ACC112 (cell line): ENCODE data around the gene ZNF829.
A peak's percentile ranks its signal among the peaks of the same experiment; 100 is the strongest.

Experiments
- H2AFZ ChIP-seq: fragments of 200-600 bp; sonication (generic); one replicate; pipeline ENCODE4 v1.6.0; 2017; ENCODE audit warnings: antibody characterized with exemption, low read length; ENCODE audit not compliant: unreplicated experiment
- H3K27ac ChIP-seq: fragments of 200-600 bp; sonication (generic); 2 replicates; pipeline ENCODE4 v1.5.1; 2014; ENCODE audit warnings: low read depth, mild to moderate bottlenecking, antibody characterized with exemption, low read length, moderate library complexity
- H3K27me3 ChIP-seq: fragments of 200-600 bp; sonication (generic); 2 replicates; pipeline ENCODE4 v1.6.1; 2014; ENCODE audit warnings: mild to moderate bottlenecking, antibody characterized with exemption, low read length, moderate library complexity, mixed read lengths; ENCODE audit not compliant: insufficient read depth
- H3K36me3 ChIP-seq: fragments of 200-600 bp; sonication (generic); 2 replicates; pipeline ENCODE4 v1.6.1; 2016; ENCODE audit warnings: mild to moderate bottlenecking, antibody characterized with exemption, low read length, moderate library complexity, mixed read lengths; ENCODE audit not compliant: insufficient read depth
- H3K4me1 ChIP-seq: fragments of 200-600 bp; sonication (generic); one replicate; pipeline ENCODE4 v1.6.1; 2016; ENCODE audit warnings: low read length, mixed read lengths; ENCODE audit not compliant: insufficient read depth, unreplicated experiment, control insufficient read depth
- H3K4me3 ChIP-seq: fragments of 200-600 bp; sonication (generic); 2 replicates; pipeline ENCODE4 v1.5.1; 2014; ENCODE audit warnings: mild to moderate bottlenecking, low read depth, low read length
- H3K79me2 ChIP-seq: fragments of 200-600 bp; sonication (generic); one replicate; pipeline ENCODE4 v1.6.0; 2016; ENCODE audit warnings: low read length; ENCODE audit not compliant: control insufficient read depth, unreplicated experiment, insufficient read depth

The ZNF829 gene

DNA sequence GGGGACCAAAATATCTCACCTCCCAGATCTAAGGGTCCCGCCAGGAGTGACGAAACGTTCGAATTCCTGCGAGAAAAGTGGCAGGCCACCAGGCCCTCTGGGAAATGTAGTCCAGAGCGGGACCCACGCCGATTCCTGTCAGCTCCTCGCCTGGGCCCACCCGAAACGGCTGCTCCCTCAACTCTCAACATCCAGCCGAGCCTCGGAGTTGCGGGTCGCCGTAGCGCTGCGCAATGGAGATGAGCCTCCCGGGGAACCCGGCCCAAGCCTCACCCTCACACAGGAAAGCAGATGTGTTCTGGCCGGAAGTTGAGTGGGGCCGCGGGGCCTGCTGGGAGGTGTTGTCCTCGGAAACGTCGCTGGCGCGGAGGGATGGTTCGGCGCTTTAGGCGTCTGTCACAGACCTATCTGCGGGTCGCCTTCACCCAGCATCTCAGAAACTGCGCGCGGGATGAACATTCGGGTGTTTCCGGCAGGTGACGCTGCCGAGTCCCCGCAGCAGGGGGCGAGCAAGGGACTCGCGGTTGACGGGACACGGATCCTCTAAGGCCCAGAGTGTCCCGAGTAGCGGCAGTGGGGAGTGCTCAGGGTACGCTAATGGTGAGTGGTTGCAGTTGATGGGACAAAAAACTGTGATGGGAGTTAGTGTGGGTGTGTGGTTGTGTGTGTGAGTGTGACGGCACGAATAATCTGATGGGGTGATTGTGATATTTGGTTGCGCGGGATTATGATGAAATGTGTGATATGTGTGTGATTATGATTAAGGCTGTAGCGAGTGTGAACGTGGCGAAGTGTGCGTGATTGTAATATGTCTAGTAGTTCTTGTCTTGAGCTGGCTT is at the start of gene ZNF829, which contains the start of gene ZNF568:
TSS of gene ZNF829 (minus strand) at position 300 of the 839 bp plus-strand sequence. CDS start 1,124 bp downstream, outside the sequence.
TSS of gene ZNF568 (plus strand) at position 341 of the 839 bp plus-strand sequence. CDS start 6,439 bp downstream, outside the sequence.
- Histone ChIP-seq H3K4me3 (peak within 1 kb of the TSS; percentile 94), H3K27me3 (no peaks in the 10 kb centered on the region), H2AFZ (peak within 1 kb of the TSS; percentile 96), H3K36me3 (peaks cover 18% of the 10 kb centered on the region; the same call in 1 of the 2 replicates), H3K4me1 (no peaks in the 10 kb centered on the region), H3K79me2 (peaks cover 16% of the 10 kb centered on the region), H3K27ac (peak within 1 kb of the TSS; percentile 81)

DNA sequence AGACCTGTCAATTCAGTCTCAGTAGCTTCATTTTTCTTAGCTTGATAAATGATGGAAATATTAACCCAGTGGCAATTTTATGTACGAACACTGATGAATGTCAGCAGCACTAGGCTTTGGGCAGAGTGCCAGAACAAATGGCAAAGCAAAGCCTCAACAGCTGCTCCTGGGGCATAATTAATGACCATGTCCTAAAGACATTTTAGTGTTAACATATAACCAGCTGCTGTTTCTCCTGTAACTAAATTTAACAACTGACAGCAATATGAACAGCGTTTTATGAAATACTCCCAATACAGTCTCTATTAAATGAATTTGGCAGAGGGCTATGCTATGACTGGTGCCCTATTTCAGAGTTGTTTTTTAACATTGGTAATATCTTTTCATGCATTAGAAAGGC is 47.2 kb upstream of the ZNF829 start:
- Histone ChIP-seq H2AFZ (no peak overlapping the region), H3K4me1 (no peaks in the 10 kb centered on the region), H3K4me3 (no peak overlapping the region), H3K27me3 (no peaks in the 10 kb centered on the region), H3K79me2 (no peaks in the 10 kb centered on the region), H3K36me3 (no peaks in the 10 kb centered on the region), H3K27ac (no peak overlapping the region)

- no peaks in the 10 kb centered on the region for H3K36me3 ChIP-seq
- no peaks in the 10 kb centered on the region for H3K79me2 ChIP-seq
- no peaks in the 10 kb centered on the region for H3K27me3 ChIP-seq
- no peak overlapping the region for H2AFZ ChIP-seq
- no peak overlapping the region for H3K4me3 ChIP-seq
- no peaks in the 10 kb centered on the region for H3K4me1 ChIP-seq
- H3K27ac ChIP-seq = no peak overlapping the region
Measured at GRCh38 chr19:36962346-36962745, 46.3 kb upstream of the ZNF829 start.

GRCh38 chr19:36950335-36951119 is 34.4 kb upstream of the ZNF829 start:
- Histone ChIP-seq H3K27ac (no peak overlapping the region), H3K4me3 (no peak overlapping the region), H3K79me2 (no peaks in the 10 kb centered on the region), H3K36me3 (peaks cover 38% of the 10 kb centered on the region), H3K4me1 (no peaks in the 10 kb centered on the region), H2AFZ (no peak overlapping the region), H3K27me3 (no peaks in the 10 kb centered on the region)

GRCh38 chr19:36939153-36939552 is 23.1 kb upstream of the ZNF829 start:
- Histone ChIP-seq H3K36me3 (peaks cover 14% of the 10 kb centered on the region), H3K27ac (no peak overlapping the region), H3K4me3 (no peak overlapping the region), H2AFZ (no peak overlapping the region), H3K4me1 (no peaks in the 10 kb centered on the region), H3K79me2 (no peaks in the 10 kb centered on the region), H3K27me3 (no peaks in the 10 kb centered on the region)

DNA sequence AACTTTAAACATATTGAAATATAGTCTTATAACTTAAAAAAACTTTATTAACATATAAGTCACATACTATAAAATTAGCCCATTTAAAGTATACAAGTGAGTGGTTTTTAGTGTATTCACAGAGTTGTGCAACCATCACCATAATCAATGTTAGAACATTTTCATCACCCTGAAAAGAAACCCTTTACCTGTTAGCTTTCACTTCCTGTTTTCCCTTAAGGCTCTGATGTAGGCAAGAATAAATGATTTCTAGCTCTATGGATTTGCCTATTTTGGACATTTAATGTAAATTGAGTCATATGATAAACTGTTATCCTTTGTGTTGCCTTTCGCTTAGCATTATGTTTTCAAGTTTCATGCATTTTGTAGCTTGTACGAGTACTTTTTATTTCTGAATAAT is 15.6 kb upstream of the ZNF829 start:
- Histone ChIP-seq H3K36me3 (peaks cover 6% of the 10 kb centered on the region; the same call in 1 of the 2 replicates), H3K27me3 (no peaks in the 10 kb centered on the region), H3K4me3 (no peak overlapping the region), H3K79me2 (no peaks in the 10 kb centered on the region), H3K4me1 (no peaks in the 10 kb centered on the region), H3K27ac (no peak overlapping the region), H2AFZ (no peak overlapping the region)

GRCh38 chr19:36918090-36918489 is 2.0 kb upstream of the ZNF829 start:
- H3K27ac ChIP-seq = no peak overlapping the region
- H3K4me3 ChIP-seq = no peak overlapping the region
- H3K27me3 ChIP-seq = no peaks in the 10 kb centered on the region
- peaks cover 15% of the 10 kb centered on the region for H3K36me3 ChIP-seq
- H3K79me2 ChIP-seq = peaks cover 16% of the 10 kb centered on the region
- no peak overlapping the region for H2AFZ ChIP-seq
- H3K4me1 ChIP-seq = no peaks in the 10 kb centered on the region

GRCh38 chr19:36916991-36917390 is 900 bp upstream of the ZNF829 start:
- Histone ChIP-seq H3K4me3 (peak overlapping the region; percentile 94), H3K27ac (peak overlapping the region; percentile 81), H3K4me1 (no peaks in the 10 kb centered on the region), H2AFZ (peak overlapping the region; percentile 96), H3K79me2 (peaks cover 16% of the 10 kb centered on the region), H3K36me3 (peaks cover 19% of the 10 kb centered on the region), H3K27me3 (no peaks in the 10 kb centered on the region)

GRCh38 chr19:36898422-36898821 is 17.7 kb downstream of the ZNF829 start:
- H3K79me2 ChIP-seq = no peaks in the 10 kb centered on the region
- H3K4me1 ChIP-seq = no peaks in the 10 kb centered on the region
- H3K4me3 ChIP-seq = no peak overlapping the region
- H2AFZ ChIP-seq = no peak overlapping the region
- peaks cover 53% of the 10 kb centered on the region for H3K36me3 ChIP-seq
- H3K27ac ChIP-seq = no peak overlapping the region
- H3K27me3 ChIP-seq = no peaks in the 10 kb centered on the region

DNA sequence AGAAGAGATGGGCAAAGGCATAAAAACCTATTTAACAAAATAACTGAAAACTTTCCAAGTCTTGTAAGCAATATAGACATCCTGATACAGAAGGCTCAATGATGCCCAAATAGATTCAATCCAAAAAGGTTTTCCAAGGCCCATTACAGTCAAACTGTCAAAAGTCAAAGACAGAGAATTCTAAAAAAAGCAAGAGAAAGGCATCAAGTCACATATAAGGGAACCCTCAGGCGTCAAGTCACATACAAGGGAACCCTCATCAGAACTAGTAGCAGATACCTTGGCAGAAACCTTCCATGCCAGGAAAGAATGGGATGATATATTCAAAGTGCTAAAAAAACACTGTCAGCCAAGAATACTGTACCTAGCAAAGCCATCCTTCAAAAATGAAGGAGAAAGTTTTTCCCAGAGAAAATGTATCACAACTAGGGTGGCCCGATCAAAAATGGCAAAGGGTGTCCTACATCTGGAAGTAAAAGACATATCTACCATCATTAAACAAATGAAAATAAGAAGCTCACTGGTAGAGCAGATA is 21.2 kb downstream of the ZNF829 start:
- Histone ChIP-seq H3K79me2 (no peaks in the 10 kb centered on the region), H3K4me3 (no peak overlapping the region), H3K4me1 (no peaks in the 10 kb centered on the region), H3K27me3 (no peaks in the 10 kb centered on the region), H2AFZ (no peak overlapping the region), H3K27ac (no peak overlapping the region), H3K36me3 (peaks cover 70% of the 10 kb centered on the region)
